Neural cell (in vitro differentiated cells): Measurements from ENCODE around the gene STAC. TPM values are rescaled to one million over a fixed set of nuclear protein-coding genes. Genes with fewer than 3 reads are reported as not detected.
A peak's percentile ranks its signal among the peaks of the same experiment; 100 is the strongest.

Experiments used
- H2AFZ ChIP-seq: fragments of 200-600, 300-800 bp; sonication (generic), shearing (Covaris generic); 2 replicates; pipeline ENCODE4 v1.6.0; 2014; ENCODE audit warnings: low read depth, mild to moderate bottlenecking, antibody characterized with exemption, low read length, moderate library complexity
- H3F3A ChIP-seq: fragments of 200-600 bp; shearing (Covaris generic); 2 replicates; pipeline ENCODE4 v1.6.1; 2016; ENCODE audit warnings: mild to moderate bottlenecking, moderate library complexity, mixed read lengths, antibody characterized with exemption, low read length; ENCODE audit not compliant: insufficient read depth, poor library complexity, severe bottlenecking
- H3K27ac ChIP-seq: fragments of 200-600, 300-800 bp; sonication (generic), shearing (Covaris generic); 2 replicates; pipeline ENCODE4 v1.5.1; 2014; ENCODE audit warnings: mild to moderate bottlenecking, low read length, moderate library complexity
- H3K27me3 ChIP-seq: fragments of 300-800, 200-600 bp; sonication (generic), shearing (Covaris generic); 2 replicates; pipeline ENCODE4 v1.6.0; 2014; ENCODE audit warnings: mild to moderate bottlenecking, low read depth, low read length, moderate library complexity; ENCODE audit not compliant: insufficient read depth
- H3K36me3 ChIP-seq: fragments of 300-800, 200-600 bp; sonication (generic), shearing (Covaris generic); 2 replicates; pipeline ENCODE4 v1.5.1; 2014; ENCODE audit warnings: mild to moderate bottlenecking, antibody characterized with exemption, low read length, moderate library complexity; ENCODE audit not compliant: insufficient read depth
- H3K4me2 ChIP-seq: fragments of 300-800, 200-600 bp; sonication (generic), shearing (Covaris generic); 2 replicates; pipeline ENCODE4 v1.6.0; 2014; ENCODE audit warnings: mild to moderate bottlenecking, low read length
- H3K4me3 ChIP-seq: fragments of 300-800, 200-600 bp; sonication (generic), shearing (Covaris generic); 2 replicates; pipeline ENCODE4 v1.5.1; 2014; ENCODE audit warnings: mild to moderate bottlenecking, low read length, moderate library complexity
- H3K79me2 ChIP-seq: fragments of 200-600 bp; shearing (Covaris generic); replicated peaks from 2 replicates; pipeline ENCODE4 v1.6.0; 2014; ENCODE audit warnings: mild to moderate bottlenecking, low read length, moderate library complexity; ENCODE audit not compliant: insufficient read depth
- H3K9ac ChIP-seq: fragments of 300-800, 200-600 bp; sonication (generic), shearing (Covaris generic); 2 replicates; pipeline ENCODE4 v1.6.1; 2016; ENCODE audit warnings: mild to moderate bottlenecking, low read length, mixed read lengths
- H3K9me2 ChIP-seq: fragments of 200-600 bp; shearing (Covaris generic); 2 replicates; pipeline ENCODE4 v1.6.1; 2016; ENCODE audit warnings: mild to moderate bottlenecking, low read length, mixed read lengths; ENCODE audit not compliant: insufficient read depth
- H3K9me3 ChIP-seq: fragments of 200-600, 300-800 bp; sonication (generic), shearing (Covaris generic); 2 replicates; pipeline ENCODE4 v1.6.1; 2016; ENCODE audit warnings: mild to moderate bottlenecking, mixed run types, low read length, moderate library complexity, mixed read lengths
- H4K20me1 ChIP-seq: fragments of 200-600 bp; shearing (Covaris generic); 2 replicates; pipeline ENCODE4 v1.6.1; 2016; ENCODE audit warnings: mild to moderate bottlenecking, mixed run types; ENCODE audit not compliant: insufficient read depth
- CTCF ChIP-seq: fragments of 450-650 bp; IDR thresholded peaks from 2 replicates; pipeline ENCODE4 v1.5.1; 2014; ENCODE audit warnings: antibody characterized with exemption, mild to moderate bottlenecking, moderate library complexity; ENCODE audit not compliant: poor library complexity, severe bottlenecking
- EP300 ChIP-seq: fragments of 450-650 bp; conservative IDR thresholded peaks from 2 replicates; pipeline ENCODE4 v1.6.1; 2014; ENCODE audit warnings: antibody characterized with exemption, mild to moderate bottlenecking, moderate library complexity; ENCODE audit not compliant: poor library complexity, severe bottlenecking
- EZH2 ChIP-seq: fragments of 200-600, 300-800 bp; shearing (Covaris generic), sonication (generic); IDR thresholded peaks from 2 replicates; pipeline ENCODE4 v1.6.1; 2014; ENCODE audit warnings: antibody characterized with exemption, low read length, borderline replicate concordance, mild to moderate bottlenecking; ENCODE audit not compliant: insufficient read depth, poor library complexity, severe bottlenecking
- MXI1 ChIP-seq: fragments of 450-650 bp; conservative IDR thresholded peaks from 2 replicates; pipeline ENCODE4 v1.6.1; 2014; ENCODE audit warnings: antibody characterized with exemption, mild to moderate bottlenecking; ENCODE audit not compliant: poor library complexity, severe bottlenecking
- POLR2AphosphoS5 ChIP-seq: IDR thresholded peaks from 2 replicates; pipeline ENCODE4 v1.6.1; 2012
- RAD21 ChIP-seq: fragments of 450-650 bp; conservative IDR thresholded peaks from 2 replicates; pipeline ENCODE4 v1.6.1; 2014; ENCODE audit warnings: antibody characterized with exemption, mild to moderate bottlenecking, moderate library complexity
- SMC3 ChIP-seq: fragments of 450-650 bp; conservative IDR thresholded peaks from 2 replicates; pipeline ENCODE4 v1.6.1; 2014; ENCODE audit warnings: antibody characterized with exemption, mild to moderate bottlenecking, moderate library complexity; ENCODE audit not compliant: poor library complexity
- TAF1 ChIP-seq: IDR thresholded peaks from 2 replicates; pipeline ENCODE4 v1.6.1; 2012; ENCODE audit warnings: low read depth
- polyA plus RNA-seq: library from polyadenylated mRNA; depleted of rRNA; stranded (reverse); fragments of >200 nt; gene quantifications from 2 replicates; pipeline ENCODE4 v1.2.3, GENCODE V29; 2014

The STAC gene
- polyA plus RNA-seq, 1 donor from 2014 or later = 4.5 TPM

- H3F3A ChIP-seq = no peaks in the 10 kb centered on the region
- H2AFZ ChIP-seq = no peak overlapping the region
- no peaks in the 10 kb centered on the region for H3K36me3 ChIP-seq
- no peaks in the 10 kb centered on the region for H3K79me2 ChIP-seq
- H3K27ac ChIP-seq = no peak overlapping the region
- no peak overlapping the region for H3K9ac ChIP-seq
- H3K27me3 ChIP-seq = no peaks in the 10 kb centered on the region
- H3K9me3 ChIP-seq = no peaks in the 10 kb centered on the region
- TF ChIP-seq POLR2AphosphoS5 (no peak), CTCF (no peak), EP300 (no peak), MXI1 (no peak), EZH2 (no peak), SMC3 (no peak), TAF1 (no peak)
- H3K4me3 ChIP-seq = no peak overlapping the region
- H3K9me2 ChIP-seq = no peaks in the 10 kb centered on the region
- H4K20me1 ChIP-seq = no peaks in the 10 kb centered on the region
- H3K4me2 ChIP-seq = no peak overlapping the region
Observed at GRCh38 chr3:36486009-36486795, 105.9 kb downstream of the STAC start.

- H3K36me3 ChIP-seq = no peaks in the 10 kb centered on the region
- TF ChIP-seq SMC3 (no peak), RAD21 (no peak), MXI1 (no peak), EP300 (peak; percentile 56), POLR2AphosphoS5 (peak; percentile 57)
- H3K4me2 ChIP-seq = no peak overlapping the region
- H3K4me3 ChIP-seq = no peak overlapping the region
- H4K20me1 ChIP-seq = no peaks in the 10 kb centered on the region
- H2AFZ ChIP-seq = no peak overlapping the region
- no peak overlapping the region for H3K27ac ChIP-seq
- H3K27me3 ChIP-seq = no peaks in the 10 kb centered on the region
- H3K79me2 ChIP-seq = no peaks in the 10 kb centered on the region
- no peak overlapping the region for H3K9ac ChIP-seq
- no peaks in the 10 kb centered on the region for H3K9me3 ChIP-seq
- no peaks in the 10 kb centered on the region for H3F3A ChIP-seq
- no peaks in the 10 kb centered on the region for H3K9me2 ChIP-seq
Observed at GRCh38 chr3:36487616-36488015, 107.3 kb downstream of the STAC start.

GRCh38 chr3:36488077-36488789 lies 107.9 kb downstream of the STAC start:
- TF ChIP-seq RAD21 = no peak
- no peaks in the 10 kb centered on the region for H3F3A ChIP-seq

More at GRCh38 chr3:36488077-36488789, 107.9 kb downstream of the STAC start:
- H3K9ac ChIP-seq = no peak overlapping the region
- no peaks in the 10 kb centered on the region for H3K27me3 ChIP-seq
- no peaks in the 10 kb centered on the region for H3K79me2 ChIP-seq
- H3K9me3 ChIP-seq = no peaks in the 10 kb centered on the region
- no peak overlapping the region for H3K4me3 ChIP-seq
- no peak overlapping the region for H2AFZ ChIP-seq
- no peaks in the 10 kb centered on the region for H3K36me3 ChIP-seq
- H3K9me2 ChIP-seq = no peaks in the 10 kb centered on the region
- H3K4me2 ChIP-seq = no peak overlapping the region
- H3K27ac ChIP-seq = no peak overlapping the region
- no peaks in the 10 kb centered on the region for H4K20me1 ChIP-seq
